ENCODE results near the gene CRACDL.

Gene CRACDL

DNA sequence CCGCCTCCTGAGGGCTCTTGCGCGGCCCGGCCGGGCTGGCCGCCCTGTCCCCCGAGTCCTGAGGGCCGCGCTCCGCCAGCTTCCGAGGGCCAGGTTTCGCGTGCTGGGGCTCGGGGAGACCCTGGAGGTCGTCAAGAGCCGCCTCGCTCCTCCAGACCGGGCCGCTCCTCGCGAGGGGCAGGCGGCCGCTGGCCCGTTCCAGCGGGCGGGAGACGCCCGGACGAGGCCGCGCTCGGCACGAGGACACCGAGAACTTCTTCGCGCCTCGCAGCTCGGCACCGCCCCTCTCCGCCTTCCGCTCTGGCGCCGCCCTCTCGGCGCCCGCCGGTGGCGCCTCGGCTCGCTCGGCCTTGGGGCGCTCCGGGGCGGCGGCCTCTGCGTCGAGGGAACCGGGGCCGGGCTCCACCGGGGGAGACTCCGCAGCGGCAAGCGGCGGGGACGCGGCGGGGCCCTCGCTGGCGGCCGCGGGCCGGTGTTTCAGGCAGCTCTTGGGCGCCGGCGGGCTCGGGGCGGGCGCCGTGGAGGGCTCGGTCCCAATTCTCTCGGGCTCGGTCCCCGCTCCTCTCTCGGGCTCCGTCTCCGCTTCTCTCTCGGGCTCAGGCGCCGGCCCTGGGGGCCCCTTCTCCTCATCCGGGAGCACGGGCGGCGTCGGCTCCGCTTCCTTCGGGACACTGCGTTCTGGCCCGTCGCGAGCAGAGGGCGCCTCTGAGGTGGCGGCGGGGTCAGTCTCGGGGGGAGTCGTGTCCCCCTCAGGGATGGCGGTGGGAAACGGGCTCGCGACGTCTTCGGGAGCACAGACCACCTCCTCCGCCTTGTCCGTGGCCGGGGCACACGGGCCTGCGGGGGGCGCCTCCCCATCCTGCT, 113.5 kb downstream of the CRACDL start:
- DNase-seq: peak in 3 of 4 experiments; percentile 29 to 33 (median 32)

DNA sequence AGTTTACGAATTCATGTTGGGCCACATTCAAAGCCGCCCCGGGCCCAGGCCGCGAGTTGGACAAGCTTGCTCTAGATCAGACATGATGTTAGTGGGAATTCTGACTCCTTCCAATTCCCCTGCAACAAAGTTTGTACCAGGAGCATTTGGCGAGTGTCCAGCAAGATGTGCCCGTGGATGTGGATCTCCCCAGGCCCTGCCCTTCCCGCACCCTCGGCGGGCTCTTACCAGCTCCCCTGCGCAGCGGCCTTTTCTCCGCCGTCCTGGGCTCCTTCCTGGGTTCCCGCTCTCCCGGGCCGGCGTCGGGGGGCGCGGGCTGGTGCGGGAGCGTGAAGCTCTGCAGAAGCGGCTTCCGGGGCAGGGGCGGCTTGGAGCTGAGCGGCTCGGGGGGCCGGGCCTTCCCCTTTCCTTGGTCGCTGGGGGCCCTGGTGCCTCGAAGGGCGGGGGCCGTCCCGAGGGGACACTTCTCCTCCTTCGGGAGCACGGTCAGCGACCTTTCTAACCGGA, 114.3 kb downstream of the CRACDL start:
- no peak for DNase-seq

DNA sequence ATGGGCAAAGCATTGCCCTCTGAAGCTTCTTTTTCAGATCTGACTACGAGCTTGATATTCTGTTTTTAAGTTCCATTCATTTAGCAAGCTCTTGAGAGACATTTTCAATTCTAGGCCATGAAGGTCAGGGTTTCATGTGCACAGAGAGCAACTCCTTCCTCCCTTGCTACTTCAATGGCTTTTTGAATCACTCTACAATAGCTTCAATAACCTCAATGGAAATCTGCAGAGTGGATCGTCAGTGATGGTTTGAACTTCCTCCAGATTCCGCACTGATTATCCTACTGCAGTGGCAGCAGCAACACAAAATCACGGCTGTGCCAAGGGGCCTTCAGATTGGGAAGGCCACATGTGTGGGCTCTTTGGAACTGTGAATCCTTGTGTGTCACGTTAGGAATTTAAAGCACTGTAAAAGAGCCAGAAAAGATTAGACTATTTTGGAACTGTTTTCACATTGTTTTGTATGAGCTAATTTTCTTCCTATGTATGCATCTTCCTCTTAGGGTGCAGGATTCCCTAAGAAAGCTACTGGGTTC, 116.7 kb downstream of the CRACDL start:
- no peak for DNase-seq

DNA sequence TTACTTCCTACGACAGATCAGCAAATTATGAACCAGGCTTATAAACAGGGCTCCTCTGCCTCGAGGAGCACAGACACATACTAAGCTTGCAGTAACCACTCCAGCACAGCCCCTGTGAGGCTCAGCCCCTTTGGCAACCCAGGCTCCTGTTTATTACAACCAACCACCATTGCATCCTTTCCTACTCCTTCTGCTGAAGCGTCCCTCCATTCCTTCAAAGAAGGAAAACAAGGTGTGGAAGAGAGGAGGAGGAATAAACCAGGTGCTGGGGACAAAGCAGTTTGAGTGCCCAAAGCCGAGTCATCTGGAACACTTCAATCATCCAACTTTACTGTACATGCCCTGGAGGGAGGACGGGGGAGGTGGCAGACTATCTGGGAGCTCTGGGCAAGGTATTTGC, 117.9 kb downstream of the CRACDL start:
- no peak for DNase-seq

DNA sequence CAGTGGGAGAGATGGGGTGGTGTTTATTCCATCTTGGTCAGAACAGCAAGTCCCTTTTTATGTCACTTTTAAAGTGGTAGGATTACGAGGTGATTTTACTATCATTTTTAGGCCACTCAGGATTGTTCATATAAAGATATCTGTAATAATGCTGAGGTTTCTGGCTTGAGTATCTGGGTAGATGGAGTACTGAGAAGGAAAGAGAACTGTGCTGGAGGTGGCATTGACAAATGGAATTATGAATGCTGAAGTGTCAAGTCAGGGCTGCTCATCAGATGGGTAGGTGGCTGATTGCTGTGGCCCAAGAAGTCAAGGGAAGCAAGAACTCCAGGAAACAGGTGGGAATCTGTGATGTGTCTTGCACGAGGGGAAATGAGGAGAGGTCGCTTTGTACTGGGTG, 119.7 kb downstream of the CRACDL start:
- DNase-seq: no peak

DNA sequence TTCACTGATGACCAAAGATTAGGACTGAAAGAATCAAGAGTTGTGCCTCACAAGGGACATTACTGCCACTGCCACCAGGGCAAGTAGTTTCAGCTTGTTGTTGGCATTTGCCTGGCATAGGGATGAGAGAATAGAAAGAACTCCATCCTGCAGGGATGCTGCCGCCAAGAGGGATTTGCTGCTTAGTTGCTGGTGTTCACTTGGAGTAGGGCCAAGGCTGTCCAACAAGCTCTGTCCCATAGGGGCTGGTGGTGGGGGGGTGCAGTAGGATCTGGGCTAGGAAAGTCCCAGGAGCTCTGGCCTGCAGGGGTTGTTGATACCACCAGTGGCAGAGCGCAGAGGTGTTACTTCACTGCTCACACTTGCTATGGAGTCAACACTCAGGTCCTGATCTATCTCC, 120.2 kb downstream of the CRACDL start:
- no peak for DNase-seq

DNA sequence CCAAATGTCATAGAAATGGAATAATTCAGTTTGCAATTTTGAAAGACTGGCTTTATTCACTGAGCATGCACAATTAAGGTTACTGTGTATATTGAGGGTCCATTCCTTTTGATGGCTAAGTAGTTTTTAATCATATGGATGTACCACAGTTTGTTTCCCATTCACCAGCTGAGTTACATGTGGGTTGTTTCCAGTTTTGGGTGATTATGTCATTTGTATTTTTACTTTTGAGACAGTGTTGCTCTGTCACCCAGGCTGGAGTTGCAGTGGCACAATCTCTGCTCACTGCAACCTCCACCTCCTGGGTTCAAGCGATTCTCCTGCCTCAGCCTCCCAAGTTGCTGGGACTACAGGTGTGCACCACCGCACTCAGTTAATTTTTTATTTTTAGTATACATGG, 124.3 kb downstream of the CRACDL start:
- DNase-seq: no peak

DNA sequence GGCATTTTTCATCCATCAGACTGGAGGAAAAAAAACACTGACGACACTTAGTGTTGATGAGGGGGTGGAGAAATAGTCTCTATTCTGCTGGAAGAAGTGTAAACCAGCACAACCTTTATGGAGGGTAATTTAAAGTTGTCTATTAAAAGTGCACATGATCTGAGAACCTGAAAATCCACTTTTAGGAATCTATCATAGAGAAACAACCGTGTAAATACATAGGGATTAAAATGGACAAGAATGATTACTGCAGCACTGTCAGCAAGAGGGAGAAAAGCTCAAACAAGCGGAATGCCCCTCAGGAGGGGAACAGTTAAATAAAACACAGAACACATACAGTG, 125.5 kb downstream of the CRACDL start:
- no peak for DNase-seq

DNA sequence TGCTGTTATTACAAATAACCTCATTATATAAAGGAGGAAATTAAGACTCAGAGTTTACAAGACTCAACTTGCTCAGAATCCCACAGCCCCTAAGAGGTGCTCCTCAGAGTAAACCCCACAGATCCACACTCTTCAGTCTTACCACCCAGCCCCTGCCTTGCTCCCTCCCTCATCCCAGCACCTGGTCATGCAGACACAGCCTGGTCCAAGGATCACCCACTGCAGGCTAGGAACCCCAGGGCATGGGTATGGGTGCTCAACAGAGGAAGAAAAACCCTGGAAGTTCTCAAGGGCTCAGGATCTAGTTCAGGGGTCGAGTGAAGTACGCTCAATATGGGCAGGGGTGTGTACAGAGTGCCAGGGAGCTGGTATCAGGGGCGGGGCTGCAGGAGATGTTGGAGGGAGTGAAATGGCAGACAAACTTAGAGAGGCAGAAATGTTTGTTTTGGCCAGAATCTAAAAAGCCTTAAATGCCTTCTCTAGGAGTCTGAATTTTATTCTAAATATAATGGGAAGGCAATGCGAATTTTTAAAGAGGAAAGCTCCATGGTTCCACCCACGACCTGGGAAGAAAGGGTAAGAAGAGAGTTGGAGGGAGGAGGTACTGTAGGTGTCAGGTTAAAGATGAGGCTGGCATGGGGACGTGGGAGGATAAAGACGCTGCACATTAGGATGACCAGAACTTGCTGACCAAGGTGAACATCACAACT, 126.0 kb downstream of the CRACDL start:
- no peak for DNase-seq

DNA sequence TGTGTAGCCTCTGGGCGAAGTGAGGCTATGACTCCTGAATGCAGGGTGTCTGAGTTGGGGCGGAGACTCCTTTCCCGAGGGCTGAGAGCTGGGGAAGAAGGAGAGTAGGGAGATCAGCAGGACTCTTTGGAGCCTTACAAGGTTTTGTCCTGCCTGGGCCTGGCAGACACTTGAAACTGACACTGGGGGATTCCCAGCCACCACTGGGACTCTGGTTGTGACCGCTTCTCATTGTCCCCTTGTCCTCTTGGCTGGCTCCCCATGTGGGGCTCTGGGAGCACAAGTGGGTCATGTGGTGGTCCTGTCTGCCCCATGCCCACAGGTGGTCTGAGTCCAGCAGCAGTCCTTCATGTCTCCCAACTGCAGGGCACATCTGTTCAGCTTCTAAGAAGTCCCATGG, 126.9 kb downstream of the CRACDL start:
- no peak for DNase-seq

DNA sequence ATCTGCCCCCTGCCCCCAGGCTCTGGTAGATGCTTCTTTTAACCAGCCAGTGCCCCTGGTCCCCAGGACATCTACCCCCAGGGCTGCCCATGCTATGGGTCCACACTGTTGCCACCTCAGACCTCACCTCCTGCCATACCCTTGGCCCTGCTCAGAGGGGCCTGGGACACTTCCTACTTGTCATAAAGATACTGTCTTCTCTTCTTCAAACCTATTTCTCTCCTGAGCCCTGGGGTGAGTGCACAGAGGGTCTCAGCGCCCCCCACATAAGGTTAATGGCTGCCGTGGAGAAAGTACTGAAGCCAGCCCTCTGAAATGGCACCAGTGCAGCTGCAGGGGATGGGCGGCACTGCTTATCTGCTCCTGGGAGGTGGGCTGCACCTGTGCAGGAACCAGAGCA, 127.5 kb downstream of the CRACDL start:
- DNase-seq: no peak

DNA sequence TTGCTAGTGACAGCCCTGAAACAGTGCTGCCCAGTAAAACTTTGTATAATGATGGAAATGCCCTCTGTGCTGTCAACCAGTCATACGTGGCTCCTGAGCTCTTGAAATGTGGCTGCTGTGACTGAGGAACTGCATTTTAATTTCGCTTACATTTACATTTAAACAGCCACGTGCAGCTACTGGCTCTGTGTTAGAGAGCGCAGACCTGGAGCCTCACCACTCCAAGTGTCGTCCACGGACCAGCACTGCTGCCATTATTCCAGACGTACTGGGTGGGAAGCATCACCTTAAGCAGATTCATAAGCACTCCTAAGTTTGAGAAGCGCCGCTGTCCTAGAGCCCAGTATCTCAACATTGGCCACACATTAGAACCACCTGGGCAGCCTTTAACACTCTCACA, 128.1 kb downstream of the CRACDL start:
- DNase-seq: no peak

DNA sequence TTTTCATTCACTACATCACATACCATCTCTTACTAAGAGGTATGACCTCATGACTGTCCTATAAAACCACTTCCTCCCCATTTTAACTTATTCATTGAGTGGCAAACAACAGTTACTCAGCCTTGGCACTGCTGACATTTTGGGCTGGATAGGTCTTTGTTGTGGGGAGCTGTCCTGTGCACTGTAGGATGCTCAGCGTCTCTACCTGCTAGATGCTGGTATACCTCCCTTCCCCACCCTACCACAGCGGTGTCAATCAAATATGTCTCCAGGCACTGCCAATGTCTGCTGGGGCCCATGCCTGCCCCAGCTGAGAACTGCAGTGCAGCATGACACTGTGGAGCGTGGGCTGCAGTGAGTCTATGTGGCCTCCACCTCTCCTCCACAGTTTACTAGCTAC, 128.8 kb downstream of the CRACDL start:
- DNase-seq: no peak

DNA sequence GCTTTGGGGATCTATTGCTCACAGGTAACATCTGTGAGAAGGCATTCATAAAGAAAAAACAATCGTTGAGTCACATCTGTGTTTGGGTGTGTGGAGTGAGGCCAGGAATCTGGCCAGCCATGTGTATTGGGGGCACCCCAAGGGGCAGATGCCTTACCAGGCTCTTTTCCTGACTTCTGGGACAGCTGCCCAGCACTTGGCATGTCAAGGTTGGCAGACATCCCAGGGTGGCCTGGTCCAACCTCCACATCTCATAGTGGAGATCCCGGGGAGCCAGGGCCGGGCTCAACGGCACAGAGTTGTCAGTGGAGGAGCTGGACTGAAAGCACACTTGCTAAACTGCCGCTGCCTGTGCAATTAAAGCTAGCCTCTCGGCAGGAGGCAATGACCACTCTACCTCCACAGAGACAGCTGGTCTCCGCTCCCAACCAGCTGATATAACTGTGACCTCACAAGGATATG, 129.8 kb downstream of the CRACDL start:
- no peak for DNase-seq

DNA sequence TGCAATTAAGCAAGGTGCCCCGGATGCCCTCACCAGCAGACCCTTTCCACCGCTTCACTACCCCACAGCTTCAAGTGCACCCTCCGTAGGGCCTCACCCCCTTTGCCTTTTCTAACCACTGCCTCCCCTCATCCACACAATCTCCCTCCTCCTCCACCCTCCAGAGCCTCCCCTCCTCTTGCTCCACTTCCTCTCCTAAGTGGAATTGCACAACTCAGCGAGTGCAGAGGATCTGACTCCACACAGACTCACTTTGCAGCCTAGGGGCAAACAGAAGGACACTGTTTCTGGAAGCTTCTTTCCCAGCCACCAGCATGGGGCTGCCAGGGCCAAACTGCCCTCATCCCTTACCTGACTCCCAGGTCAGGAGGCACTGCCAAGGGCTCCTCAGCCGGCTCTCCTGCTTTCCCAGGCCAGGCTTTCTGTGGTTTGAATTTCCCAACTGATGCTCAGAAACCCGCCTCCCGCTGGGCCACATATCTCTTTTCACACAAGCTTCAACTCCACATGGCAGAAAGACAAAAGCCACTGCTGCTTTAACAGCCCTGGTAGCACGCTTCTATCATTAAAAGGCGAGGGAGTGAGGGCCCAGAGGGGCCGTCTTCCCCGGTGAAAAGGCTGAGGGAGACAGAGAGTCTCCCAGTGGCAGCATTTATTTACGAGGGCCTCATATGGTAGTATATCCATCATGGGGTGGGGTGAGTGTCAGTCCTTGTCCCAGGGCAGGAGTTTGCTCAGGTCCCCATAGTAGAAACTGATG, 130.4 kb downstream of the CRACDL start:
- no peak for DNase-seq

DNA sequence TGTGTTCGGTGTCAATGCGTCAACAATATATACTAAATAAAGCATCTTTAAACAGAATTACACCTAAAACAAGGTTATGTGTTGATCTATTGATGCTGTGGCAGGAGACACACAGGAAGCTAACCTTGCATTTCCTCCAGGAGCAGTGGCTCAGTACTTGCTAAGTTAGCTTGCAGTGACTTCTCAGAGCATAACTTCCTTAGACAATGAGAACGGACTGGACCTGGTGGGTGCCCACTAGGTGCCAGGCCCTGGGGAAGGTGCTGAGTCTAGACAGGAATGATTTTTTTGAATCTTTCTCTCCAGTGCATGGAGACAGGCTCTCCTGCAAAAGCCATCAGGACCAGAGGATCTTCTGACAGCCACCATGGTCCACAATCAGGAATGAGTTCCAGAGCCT, 131.3 kb downstream of the CRACDL start:
- DNase-seq: no peak

DNA sequence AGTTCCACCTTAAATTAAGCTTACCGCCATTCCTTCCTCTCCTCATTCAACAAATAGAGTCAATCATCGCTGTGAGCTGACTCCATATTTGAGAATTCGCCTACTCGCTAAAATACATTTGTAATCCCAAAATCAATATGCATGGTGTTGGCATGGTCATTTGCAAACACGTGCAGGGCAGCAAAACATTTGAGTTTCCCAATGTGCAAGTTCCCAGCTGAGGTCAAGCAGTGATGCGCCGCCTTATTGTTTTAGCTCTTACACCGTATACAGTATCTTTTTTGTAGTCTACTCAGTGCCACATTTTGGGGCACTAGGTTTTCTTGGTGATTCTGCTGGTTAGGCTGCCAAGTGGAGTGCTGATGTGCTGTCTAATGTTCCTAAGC, 131.8 kb downstream of the CRACDL start:
- DNase-seq: no peak

DNA sequence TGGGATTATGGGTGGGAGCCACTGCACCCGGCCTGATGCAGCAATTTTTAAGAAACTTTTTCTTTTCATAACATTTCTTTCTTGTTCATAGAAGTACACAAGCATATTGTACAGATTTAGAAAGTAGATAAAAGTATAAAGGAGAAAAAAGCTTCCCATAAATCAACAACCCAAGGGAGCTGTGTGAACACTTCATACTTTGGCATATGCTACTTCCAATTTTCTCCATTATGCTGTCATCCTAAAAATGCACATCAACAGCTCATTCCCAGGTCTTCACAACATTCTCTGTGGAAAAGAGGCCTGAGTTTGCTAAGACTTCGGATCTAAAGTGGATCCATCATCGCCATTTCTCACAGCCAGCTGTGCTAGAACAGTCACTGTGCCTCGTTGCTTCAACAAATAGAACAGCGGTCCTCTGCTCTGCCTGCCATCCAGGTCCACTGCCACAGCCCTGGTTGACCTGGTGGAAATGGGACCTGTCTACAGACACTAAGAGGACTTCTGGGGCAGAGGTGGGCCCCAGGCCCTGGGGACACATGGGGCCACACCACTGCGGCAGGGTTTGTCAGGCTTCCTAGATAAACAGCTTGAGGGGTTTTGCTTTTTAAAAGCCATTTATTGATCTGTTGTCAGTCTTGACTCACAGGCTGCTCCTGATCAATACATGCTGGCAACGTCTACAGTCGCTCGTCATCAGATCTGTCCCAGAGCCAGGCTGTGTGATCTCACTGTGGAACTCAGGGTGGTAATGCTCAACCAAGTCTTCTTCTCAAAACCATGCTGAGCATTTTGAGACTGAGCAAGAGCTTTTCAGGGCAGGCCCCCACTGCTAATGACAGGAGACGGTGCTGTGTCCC, 132.4 kb downstream of the CRACDL start:
- no peak for DNase-seq

DNA sequence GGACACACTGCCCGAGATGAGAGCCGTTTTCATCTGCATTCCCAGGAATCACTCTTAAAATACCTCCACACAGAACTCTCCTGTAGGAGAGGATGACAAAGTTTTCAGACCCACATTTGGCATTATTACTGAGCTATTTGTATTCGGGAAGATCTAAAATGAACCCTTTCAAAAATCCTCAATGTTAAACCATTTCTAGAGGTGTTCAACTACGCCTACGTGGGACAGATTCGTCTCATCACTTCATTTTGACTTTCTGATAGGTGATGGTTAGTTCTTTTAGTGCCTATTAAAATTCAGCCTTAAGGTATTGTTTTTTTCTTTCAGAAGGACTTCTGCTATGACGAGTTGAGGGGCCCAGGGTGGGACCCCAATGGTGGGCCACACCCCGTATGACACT, 133.7 kb downstream of the CRACDL start:
- no peak for DNase-seq

DNA sequence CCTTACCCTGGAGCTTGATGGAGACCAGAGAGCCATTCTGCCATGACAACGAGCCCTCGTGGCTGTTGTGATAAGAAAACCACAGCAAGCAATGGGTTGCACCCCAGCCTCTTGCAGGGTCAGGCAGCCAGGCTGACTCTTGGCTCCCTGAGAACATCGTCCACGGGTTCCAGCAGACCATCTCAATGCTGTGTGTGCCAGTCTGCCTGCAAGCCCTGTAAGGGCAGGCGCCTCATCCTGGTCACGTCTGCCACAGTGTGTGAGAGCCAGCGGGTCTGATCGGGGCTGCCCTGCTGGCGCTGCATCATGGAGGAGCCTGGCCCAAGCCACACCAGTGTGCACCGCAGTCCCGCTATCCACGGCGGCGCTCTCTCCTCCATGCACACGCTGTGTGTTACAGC, 134.1 kb downstream of the CRACDL start:
- no peak for DNase-seq

DNA sequence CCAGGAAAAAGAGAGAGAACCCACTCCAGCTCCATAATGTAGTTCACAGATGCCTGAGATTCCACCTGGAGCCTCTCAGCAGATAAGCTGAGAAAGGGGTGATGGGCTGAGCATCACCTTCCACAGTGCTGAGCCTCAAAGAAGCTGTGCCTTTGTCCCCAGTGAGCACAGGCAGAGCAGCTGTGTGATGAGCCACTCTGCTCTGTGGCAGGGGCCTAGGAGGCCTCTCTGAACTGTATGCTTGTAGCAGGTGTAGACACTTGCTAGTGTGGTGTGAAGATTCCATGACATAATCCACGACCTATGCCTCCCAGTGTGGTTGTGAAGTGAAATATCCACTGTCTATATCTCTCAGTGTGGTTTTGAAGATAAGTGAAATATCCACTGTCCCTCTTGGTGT, 134.7 kb downstream of the CRACDL start:
- DNase-seq: no peak

DNA sequence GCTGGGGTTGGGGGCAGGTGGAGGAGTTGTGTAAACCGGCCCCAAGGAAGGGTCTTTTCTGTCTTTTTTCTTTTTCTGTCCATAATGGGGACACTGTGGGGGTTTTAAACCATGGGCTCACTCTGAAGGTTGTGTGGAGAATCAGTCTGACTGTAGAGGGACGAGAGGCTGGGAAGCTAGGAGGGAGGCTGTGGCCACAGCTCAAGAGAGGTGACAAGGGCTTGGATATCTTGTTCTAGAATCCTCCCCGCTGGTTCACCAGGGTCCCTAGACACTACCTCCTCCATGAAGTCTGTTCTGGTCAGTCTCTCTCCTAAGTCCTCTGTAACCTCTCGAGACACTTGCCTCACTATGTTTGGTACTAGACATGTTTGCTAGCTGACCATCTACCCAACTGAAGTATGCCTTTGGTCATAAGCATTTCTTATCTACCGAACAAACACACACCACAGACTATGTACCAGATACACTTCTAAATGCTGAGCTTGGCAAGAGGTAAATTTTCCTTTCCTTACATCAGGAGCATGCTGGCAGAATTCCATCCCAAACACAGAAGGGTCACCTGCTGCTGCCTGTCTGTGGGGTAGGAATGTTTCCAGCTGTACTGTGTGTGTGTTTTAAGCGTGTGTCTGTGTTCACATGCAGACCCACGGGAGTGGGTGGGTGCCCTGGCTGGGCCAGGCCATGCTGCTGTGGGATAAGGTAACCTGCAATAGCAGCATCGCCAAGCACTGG, 135.5 kb downstream of the CRACDL start:
- no peak for DNase-seq
